Spleen (tissue), 11 donors: Measurements from ENCODE around the gene SLC22A23. TPM values are rescaled to one million over a fixed set of nuclear protein-coding genes. Genes with fewer than 3 reads are reported as not detected.

ENCODE experiments used
- DNase-seq: peaks from one replicate; pipeline ENCODE4 v3.0.0-alpha.2; 2020
- H3K27ac ChIP-seq, 8 donors: fragments of 200-600 bp; sonication (generic) in 7 of 8; 1 replicate in 4 of 8; 2 replicates in 4 of 8; pipeline versions ENCODE4 v1.5.0 to v1.8.0; 2016 to 2021; ENCODE audit warnings: inconsistent platforms in 4 of 8, mild to moderate bottlenecking in 4 of 8, moderate library complexity in 1 of 8
- H3K27me3 ChIP-seq, 7 donors: fragments of 200-600 bp; sonication (generic) in 6 of 7; replicated peaks in 1 of 7; 1 replicate in 4 of 7; 2 replicates in 3 of 7; pipeline versions ENCODE4 v1.5.0 to v1.8.0; 2016 to 2021; ENCODE audit warnings: inconsistent platforms in 3 of 7, mild to moderate bottlenecking in 1 of 7
- H3K36me3 ChIP-seq, 6 donors: fragments of 200-600 bp; sonication (generic) in 5 of 6; 1 replicate in 4 of 6; 2 replicates in 2 of 6; pipeline versions ENCODE4 v1.5.0 to v1.8.0; 2016 to 2021; ENCODE audit warnings: inconsistent platforms in 2 of 6
- H3K4me1 ChIP-seq, 6 donors: fragments of 200-600 bp; sonication (generic) in 5 of 6; 1 replicate in 3 of 6; 2 replicates in 3 of 6; pipeline versions ENCODE4 v1.5.0 to v1.8.0; 2016 to 2021; ENCODE audit warnings: inconsistent platforms in 3 of 6
- H3K4me3 ChIP-seq, 8 donors: fragments of 200-600 bp; sonication (generic) in 7 of 8; 1 replicate in 4 of 8; 2 replicates in 4 of 8; pipeline versions ENCODE4 v1.5.0 to v1.8.0; 2016 to 2021; ENCODE audit warnings: inconsistent platforms in 4 of 8, mild to moderate bottlenecking in 4 of 8, moderate library complexity in 2 of 8
- H3K9me3 ChIP-seq, 8 donors: fragments of 200-600 bp; sonication (generic) in 7 of 8; 1 replicate in 4 of 8; 2 replicates in 4 of 8; pipeline versions ENCODE4 v1.5.0 to v1.8.0; 2016 to 2021; ENCODE audit warnings: inconsistent platforms in 4 of 8
- CTCF ChIP-seq, 11 experiments: fragments of 200-600 bp in 7 of 11; fragments of 450-650 bp in 4 of 11; sonication (generic) in 4 of 11; IDR thresholded peaks in 8 of 11; conservative IDR thresholded peaks in 3 of 11; 1 replicate in 7 of 11; 2 replicates in 4 of 11; pipeline versions ENCODE4 v1.4.0 to v1.8.0; 2016 to 2021; ENCODE audit warnings: antibody characterized with exemption in 11 of 11, inconsistent platforms in 4 of 11, mild to moderate bottlenecking in 1 of 11
- POLR2A ChIP-seq, 3 donors: fragments of 450-650 bp; IDR thresholded peaks; one replicate each; pipeline ENCODE4 v1.5.1; 2017; ENCODE audit warnings: antibody characterized with exemption in 3 of 3, mild to moderate bottlenecking in 1 of 3
- POLR2AphosphoS5 ChIP-seq, 3 donors: sonication (generic); formaldehyde crosslinking; IDR thresholded peaks; one replicate each; pipeline ENCODE4 v1.5.1; 2017; ENCODE audit warnings: antibody characterized with exemption in 3 of 3
- WGBS, 5 donors: extraction: QIAGEN DNeasy Blood & Tissue Kit in 3 of 5; methylation state at CpG; one replicate each; pipeline versions ENCODE4 v1.1.5 to v1.1.7; 2013 to 2018; 5-methylcytosine and 5-hydroxymethylcytosine counted together
- intact Hi-C: fragments of 100-400 bp; cut with DNase I; formaldehyde crosslinking; loops from one replicate; pipeline ENCODE4 v1.15.0; 2023; ENCODE audit warnings: low total_unique reads
- polyA plus RNA-seq, 3 donors: library from polyadenylated mRNA; stranded (reverse); fragments of 200-250 nt; gene quantifications; one replicate each; pipeline ENCODE4 v1.2.1, GENCODE V29; 2013
- total RNA-seq, 7 donors: library from RNA; depleted of rRNA in 3 of 7; stranded (reverse); fragments of >200 nt in 3 of 7; fragmentation: NEBNext Ultra II Directional in 4 of 7; extraction: Animal tissue kit (Norgen Biotek cat#: 25700) in 4 of 7; gene quantifications; one replicate each; pipeline versions ENCODE4 v1.1.0 to v1.2.1, GENCODE V29; 2016 to 2021
- donor health status: healthy with polysubstance abuse.
- donor health status: DM: no; HTN: no; CAD: no; lungs with moderate emphysema.
- donor health status: DM: no; HTN: no; CAD: no.
- donor health status: Bipolar disorder and iron deficiency.
- donor health status: healthy.
- donor health status: DM: no; HTN: no; CAD: no.
- donor health status: DM: yes; HTN: yes; CAD: no.

SLC22A23 gene
- total and polyA plus RNA-seq, 10 donors, result 1.9 to 22.6 (median 18.3) TPM

GRCh38 chr6:3233904-3234303, 222.9 kb downstream of the SLC22A23 start:
- H3K9me3 ChIP-seq, result no peaks in the 10 kb centered on the region
- WGBS, 5 donors, result 67 to 82% (median 76%) methylated on average over 3 of the region's 3 CpGs
- H3K27me3 ChIP-seq, result peaks cover 6 to 96% (median 67%) of the 10 kb centered on the region in 7 donors
- H3K4me1 ChIP-seq, result peaks cover 18 to 36% (median 28%) of the 10 kb centered on the region in 6 donors
- intact Hi-C loops, result no loop called here
- TF ChIP-seq POLR2A (IDR thresholded peaks at IDR 0.05) (no peak), POLR2AphosphoS5 (IDR thresholded peaks at IDR 0.05) (no peak), CTCF (IDR thresholded peaks at IDR 0.05 in 8 of 11, conservative IDR thresholded peaks at IDR 0.05 in 3 of 11) (no peak)
- H3K27ac ChIP-seq, result no peak overlapping the region
- DNase-seq, result no peak
- no peaks in the 10 kb centered on the region for H3K36me3 ChIP-seq
- no peak overlapping the region for H3K4me3 ChIP-seq

- peaks cover 7 to 98% (median 73%) of the 10 kb centered on the region in 7 donors for H3K27me3 ChIP-seq
- intact Hi-C loops, result no loop called here
Observed at GRCh38 chr6:3233321-3233720, 223.5 kb downstream of the SLC22A23 start.

GRCh38 chr6:3232017-3232945, 224.6 kb downstream of the SLC22A23 start:
- no peaks in the 10 kb centered on the region for H3K9me3 ChIP-seq
- no peak for DNase-seq
- WGBS, 5 donors, result 25 to 33% (median 26%) methylated on average over 23 of the region's 23 CpGs
- intact Hi-C loops, result no loop called here
- no peak overlapping the region for H3K27ac ChIP-seq
- H3K4me1 ChIP-seq, result peaks cover 34 to 52% (median 44%) of the 10 kb centered on the region in 6 donors
- peak overlapping the region in 7 of 8 donors; percentile 22 to 64 (median 38) for H3K4me3 ChIP-seq
- TF ChIP-seq CTCF (IDR thresholded peaks at IDR 0.05 in 8 of 11, conservative IDR thresholded peaks at IDR 0.05 in 3 of 11) (no peak), POLR2AphosphoS5 (IDR thresholded peaks at IDR 0.05) (no peak), POLR2A (IDR thresholded peaks at IDR 0.05) (no peak)
- peaks cover 16 to 98% (median 83%) of the 10 kb centered on the region in 7 donors for H3K27me3 ChIP-seq
- H3K36me3 ChIP-seq, result no peaks in the 10 kb centered on the region

More at GRCh38 chr6:3233321-3233720, 223.5 kb downstream of the SLC22A23 start:
- 85 to 94% (median 88%) methylated on average over 3 of the region's 3 CpGs for WGBS, 5 donors
- DNase-seq, result no peak
- Histone ChIP-seq H3K4me3 (no peak overlapping the region), H3K4me1 (peaks cover 24 to 42% (median 34%) of the 10 kb centered on the region in 6 donors), H3K9me3 (no peaks in the 10 kb centered on the region), H3K27ac (no peak overlapping the region), H3K36me3 (no peaks in the 10 kb centered on the region)
- no peak for TF ChIP-seq POLR2A (IDR thresholded peaks at IDR 0.05)

- peaks cover 20 to 98% (median 89%) of the 10 kb centered on the region in 7 donors for H3K27me3 ChIP-seq
- no peaks in the 10 kb centered on the region for H3K9me3 ChIP-seq
- peak overlapping the region; percentile 2 to 64 (median 34) for H3K4me3 ChIP-seq
- intact Hi-C loops, result no loop called here
- no peak for TF ChIP-seq CTCF (IDR thresholded peaks at IDR 0.05 in 8 of 11, conservative IDR thresholded peaks at IDR 0.05 in 3 of 11)
- TF ChIP-seq POLR2A (IDR thresholded peaks at IDR 0.05), result no peak
- peak in 1 of 3 donors; percentile 41 for TF ChIP-seq POLR2AphosphoS5 (IDR thresholded peaks at IDR 0.05)
- H3K4me1 ChIP-seq, result peaks cover 41 to 60% (median 52%) of the 10 kb centered on the region in 6 donors
- peak overlapping the region in 5 of 8 donors; percentile 10 to 48 (median 28) for H3K27ac ChIP-seq
- DNase-seq, result no peak
- no peaks in the 10 kb centered on the region for H3K36me3 ChIP-seq
- WGBS, 5 donors, result 2 to 5% (median 3%) methylated on average over 42 to 47 of the region's 47 CpGs
Observed at GRCh38 chr6:3231247-3232016, 225.4 kb downstream of the SLC22A23 start.
